Measurements from ENCODE around the gene GPD1. TPM values are rescaled to one million over a fixed set of nuclear protein-coding genes. Genes with fewer than 3 reads are reported as not detected.
A peak's percentile ranks its signal among the peaks of the same experiment; 100 is the strongest.

GPD1 gene
- total RNA-seq, 2 donors from 2014 or later, result 7.0 to 232 TPM

GRCh38 chr12:50072198-50072907 is 31.5 kb upstream of the GPD1 start:
- DNase-seq, result no peak
- WGBS, 2 donors, result 52 to 54% methylated on average over 10 of the region's 10 CpGs
- no peak overlapping the region for H3K27ac ChIP-seq
- peaks cover 6% of the 10 kb centered on the region for H3K4me1 ChIP-seq
- H3K27me3 ChIP-seq, result no peaks in the 10 kb centered on the region
- intact Hi-C loops (cut with DNase I), result no loop called here
- ATAC-seq, result no peak
- no peaks in the 10 kb centered on the region for H3K9me3 ChIP-seq
- no peak for TF ChIP-seq POLR2A (IDR thresholded peaks at IDR 0.05)
- no peak for TF ChIP-seq CTCF (IDR thresholded peaks at IDR 0.05)
- H3K36me3 ChIP-seq (replicated peaks in 1 of 2; ENCODE audit: insufficient read depth in 1 of 2, low read depth in 2 of 2), result no peaks in the 10 kb centered on the region
- no peak overlapping the region for H3K4me3 ChIP-seq

DNA sequence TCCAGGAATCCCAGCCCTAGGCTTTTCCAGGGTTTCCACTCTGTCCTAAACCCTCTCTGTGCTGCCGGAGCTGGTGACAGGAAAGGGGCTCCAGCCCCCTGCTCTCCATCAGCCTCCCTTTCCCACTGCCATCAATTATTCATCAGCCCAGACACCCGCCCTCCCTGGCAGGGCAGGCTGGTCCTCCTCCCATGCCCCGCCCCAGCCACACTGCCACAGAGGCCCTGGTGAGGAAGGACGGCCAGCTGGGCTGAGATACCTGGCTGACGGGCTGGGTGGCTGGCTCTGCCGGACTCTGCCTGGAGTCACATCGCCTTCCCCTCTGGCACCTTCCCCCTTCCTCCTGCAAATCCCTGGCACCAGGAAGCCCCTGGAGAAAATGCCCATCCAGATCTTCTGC is 30.6 kb upstream of the GPD1 start:
- DNase-seq, result no peak
- intact Hi-C loops (cut with DNase I), result no loop called here
- Histone ChIP-seq H3K27me3 (no peaks in the 10 kb centered on the region), H3K4me3 (no peak overlapping the region), H3K9me3 (no peaks in the 10 kb centered on the region), H3K27ac (no peak overlapping the region), H3K36me3 (replicated peaks in 1 of 2; ENCODE audit: insufficient read depth in 1 of 2, low read depth in 2 of 2) (no peaks in the 10 kb centered on the region), H3K4me1 (peaks cover 6% of the 10 kb centered on the region)
- no peak for ATAC-seq
- 62 to 65% methylated on average over 7 of the region's 7 CpGs for WGBS, 2 donors
- TF ChIP-seq CTCF (IDR thresholded peaks at IDR 0.05) (no peak), POLR2A (IDR thresholded peaks at IDR 0.05) (no peak)

DNA sequence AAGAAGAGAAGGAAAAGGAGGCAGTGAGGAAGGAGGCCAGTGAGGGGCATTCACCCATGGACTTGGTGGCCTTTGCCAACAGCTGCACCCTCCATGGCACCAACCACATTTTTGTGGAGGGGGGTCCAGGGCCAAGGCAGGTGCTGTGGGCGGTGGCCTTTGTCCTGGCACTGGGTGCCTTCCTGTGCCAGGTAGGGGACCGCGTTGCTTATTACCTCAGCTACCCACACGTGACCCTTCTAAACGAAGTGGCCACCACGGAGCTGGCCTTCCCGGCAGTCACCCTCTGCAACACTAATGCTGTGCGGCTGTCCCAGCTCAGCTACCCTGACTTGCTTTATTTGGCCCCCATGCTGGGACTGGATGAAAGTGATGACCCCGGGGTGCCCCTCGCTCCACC is 30.1 kb upstream of the GPD1 start:
- no peaks in the 10 kb centered on the region for H3K9me3 ChIP-seq
- no peaks in the 10 kb centered on the region for H3K27me3 ChIP-seq
- ATAC-seq (no peak), DNase-seq (no peak)
- H3K27ac ChIP-seq, result no peak overlapping the region
- peaks cover 6% of the 10 kb centered on the region for H3K4me1 ChIP-seq
- TF ChIP-seq CTCF (IDR thresholded peaks at IDR 0.05) (no peak), POLR2A (IDR thresholded peaks at IDR 0.05) (no peak)
- intact Hi-C loops (cut with DNase I), result no loop called here
- H3K4me3 ChIP-seq, result no peak overlapping the region
- no peaks in the 10 kb centered on the region for H3K36me3 ChIP-seq (replicated peaks in 1 of 2; ENCODE audit: insufficient read depth in 1 of 2, low read depth in 2 of 2)
- WGBS, 2 donors, result 59 to 81% methylated on average over 2 to 7 of the region's 10 CpGs

GRCh38 chr12:50074936-50075807 is 28.6 kb upstream of the GPD1 start:
- WGBS, 2 donors, result 4 to 22% methylated on average over 1 to 9 of the region's 9 CpGs
- TF ChIP-seq CTCF (IDR thresholded peaks at IDR 0.05) (peak; percentile 79 to 96 (median 94)), POLR2A (IDR thresholded peaks at IDR 0.05) (no peak)
- peak; percentile 89 for ATAC-seq

More at GRCh38 chr12:50074936-50075807, 28.6 kb upstream of the GPD1 start:
- intact Hi-C loops (cut with DNase I), result loop anchor here (5.0 kb wide), 1 partner anchor 102 kb away; no protein-coding TSS in a partner anchor
- H3K27me3 ChIP-seq, result no peaks in the 10 kb centered on the region
- peak; percentile 88 to 91 (median 90) for DNase-seq
- peaks cover 6% of the 10 kb centered on the region for H3K4me1 ChIP-seq
- H3K27ac ChIP-seq, result no peak overlapping the region
- no peaks in the 10 kb centered on the region for H3K9me3 ChIP-seq
- H3K36me3 ChIP-seq (replicated peaks in 1 of 2; ENCODE audit: insufficient read depth in 1 of 2, low read depth in 2 of 2), result no peaks in the 10 kb centered on the region
- H3K4me3 ChIP-seq, result no peak overlapping the region
